Measurements from ENCODE around the gene ZNF283.
"Not testable (repeated sequence)": the region's sequence is repeated elsewhere in the genome, so short reads cannot be mapped to it uniquely, and the experiment has no call there.

Gene ZNF283

GRCh38 chr19:43814663-43815352 is 12.3 kb upstream of the ZNF283 start:
- no peak for DNase-seq (ENCODE audit: extremely low spot score)
- ChIA-PET CTCF (interaction anchor here (0.7 kb wide), 1 partner anchor 885 kb away, joined by 3 read pairs; no protein-coding TSS in a partner anchor), POLR2A (no interaction called here)
- TF ChIP-seq CTBP1 (IDR thresholded peaks at IDR 0.05; ENCODE audit: borderline replicate concordance) (no peak), SUZ12 (IDR thresholded peaks at IDR 0.05) (no peak), FOXK2 (IDR thresholded peaks at IDR 0.05) (no peak), ELF4 (IDR thresholded peaks at IDR 0.05) (no peak), NFRKB (IDR thresholded peaks at IDR 0.05) (no peak), SP1 (IDR thresholded peaks at IDR 0.05) (no peak), ARNT (IDR thresholded peaks at IDR 0.05) (no peak), PKNOX1 (IDR thresholded peaks at IDR 0.05) (no peak), LEF1 (IDR thresholded peaks at IDR 0.05; ENCODE audit: borderline replicate concordance) (no peak), FOXA1 (IDR thresholded peaks at IDR 0.05) (no peak), TARDBP (IDR thresholded peaks at IDR 0.05) (no peak)

- POLR2A ChIA-PET, result interaction anchor here (1.0 kb wide), 1 partner anchor 10 kb away, joined by 4 read pairs; the partner anchor contains the start of gene ZNF283
- CTCF ChIA-PET; DNase-seq (ENCODE audit: extremely low spot score): not testable (repeated sequence)
Measured at GRCh38 chr19:43817454-43817853, 9.7 kb upstream of the ZNF283 start.

- DNase-seq (ENCODE audit: extremely low spot score), result no peak
- ChIA-PET POLR2A (no interaction called here), CTCF (interaction anchor here (0.7 kb wide), 1 partner anchor 118 kb away, joined by 3 read pairs; no protein-coding TSS in a partner anchor)
- TF ChIP-seq ELF4 (IDR thresholded peaks at IDR 0.05) (no peak), FOXA1 (IDR thresholded peaks at IDR 0.05) (no peak), LEF1 (IDR thresholded peaks at IDR 0.05; ENCODE audit: borderline replicate concordance) (no peak), PKNOX1 (IDR thresholded peaks at IDR 0.05) (no peak), CTBP1 (IDR thresholded peaks at IDR 0.05; ENCODE audit: borderline replicate concordance) (no peak), SP1 (IDR thresholded peaks at IDR 0.05) (no peak), BHLHE40 (IDR thresholded peaks at IDR 0.05; ENCODE audit: borderline replicate concordance) (no peak)
Measured at GRCh38 chr19:43818500-43818899, 8.6 kb upstream of the ZNF283 start.

- ChIA-PET CTCF (no interaction called here), POLR2A (interaction anchor here (1.0 kb wide), 1 partner anchor 65 kb away, joined by 3 read pairs; the partner anchor contains the start of gene SMG9)
- no peak for DNase-seq (ENCODE audit: extremely low spot score)
- no peak for TF ChIP-seq SUZ12 (IDR thresholded peaks at IDR 0.05)
- TF ChIP-seq NFRKB (IDR thresholded peaks at IDR 0.05), result no peak
- TF ChIP-seq FOXA1 (IDR thresholded peaks at IDR 0.05), result no peak
- TF ChIP-seq LEF1 (IDR thresholded peaks at IDR 0.05; ENCODE audit: borderline replicate concordance), result no peak
- no peak for TF ChIP-seq FOXM1 (IDR thresholded peaks at IDR 0.05; ENCODE audit: borderline replicate concordance)
- TF ChIP-seq PKNOX1 (IDR thresholded peaks at IDR 0.05), result no peak
- no peak for TF ChIP-seq ELF4 (IDR thresholded peaks at IDR 0.05)
- TF ChIP-seq BHLHE40 (IDR thresholded peaks at IDR 0.05; ENCODE audit: borderline replicate concordance), result no peak
- TF ChIP-seq TARDBP (IDR thresholded peaks at IDR 0.05), result no peak
- no peak for TF ChIP-seq L3MBTL2 (conservative IDR thresholded peaks at IDR 0.05)
- no peak for TF ChIP-seq CTBP1 (IDR thresholded peaks at IDR 0.05; ENCODE audit: borderline replicate concordance)
- TF ChIP-seq FOXK2 (IDR thresholded peaks at IDR 0.05), result no peak
- no peak for TF ChIP-seq HDGF (IDR thresholded peaks at IDR 0.05; ENCODE audit: borderline replicate concordance)
- TF ChIP-seq ARNT (IDR thresholded peaks at IDR 0.05), result no peak
- no peak for TF ChIP-seq SP1 (IDR thresholded peaks at IDR 0.05)
- no peak for TF ChIP-seq ZNF384 (IDR thresholded peaks at IDR 0.05)
Measured at GRCh38 chr19:43820098-43820883, 6.8 kb upstream of the ZNF283 start.

GRCh38 chr19:43820884-43821215 is 6.3 kb upstream of the ZNF283 start:
- TF ChIP-seq ZNF384 (IDR thresholded peaks at IDR 0.05), result no peak
- TF ChIP-seq ELF4 (IDR thresholded peaks at IDR 0.05), result no peak
- TF ChIP-seq L3MBTL2 (conservative IDR thresholded peaks at IDR 0.05), result no peak
- no peak for TF ChIP-seq CTBP1 (IDR thresholded peaks at IDR 0.05; ENCODE audit: borderline replicate concordance)
- TF ChIP-seq FOXA1 (IDR thresholded peaks at IDR 0.05), result no peak
- TF ChIP-seq HDGF (IDR thresholded peaks at IDR 0.05; ENCODE audit: borderline replicate concordance), result no peak
- no peak for TF ChIP-seq BHLHE40 (IDR thresholded peaks at IDR 0.05; ENCODE audit: borderline replicate concordance)
- TF ChIP-seq FOXM1 (IDR thresholded peaks at IDR 0.05; ENCODE audit: borderline replicate concordance), result no peak
- no peak for TF ChIP-seq FOXK2 (IDR thresholded peaks at IDR 0.05)
- no peak for TF ChIP-seq LEF1 (IDR thresholded peaks at IDR 0.05; ENCODE audit: borderline replicate concordance)
- TF ChIP-seq ARNT (IDR thresholded peaks at IDR 0.05), result no peak
- TF ChIP-seq TARDBP (IDR thresholded peaks at IDR 0.05), result no peak
- DNase-seq (ENCODE audit: extremely low spot score), result no peak
- POLR2A ChIA-PET, result no interaction called here
- CTCF ChIA-PET, result no interaction called here

GRCh38 chr19:43823856-43824255 is 3.3 kb upstream of the ZNF283 start:
- DNase-seq (ENCODE audit: extremely low spot score); CTCF ChIA-PET; POLR2A ChIA-PET: not testable (repeated sequence)

- CTCF ChIA-PET; DNase-seq (ENCODE audit: extremely low spot score); POLR2A ChIA-PET: not testable (repeated sequence)
Measured at GRCh38 chr19:43824572-43824971, 2.5 kb upstream of the ZNF283 start.
